Vagina (tissue), 2 donors: Measurements from ENCODE around the gene EMD. TPM values are rescaled to one million over a fixed set of nuclear protein-coding genes. Genes with fewer than 3 reads are reported as not detected.

Experiments used
- DNase-seq, 2 donors: peaks; one replicate each; pipeline ENCODE4 v3.0.0-alpha.2; 2017; ENCODE audit errors: extremely low spot score in 2 of 2
- H3K27ac ChIP-seq: fragments of 200-600 bp; sonication (generic); one replicate; pipeline ENCODE4 v1.5.1; 2019
- H3K27me3 ChIP-seq: fragments of 200-600 bp; sonication (generic); one replicate; pipeline ENCODE4 v1.5.1; 2019
- H3K36me3 ChIP-seq, 2 donors: fragments of 200-600 bp; sonication (generic); one replicate each; pipeline ENCODE4 v1.5.1; 2017 to 2019
- H3K4me1 ChIP-seq: fragments of 200-600 bp; sonication (generic); one replicate; pipeline ENCODE4 v1.5.1; 2019
- H3K4me3 ChIP-seq, 2 donors: fragments of 200-600 bp; sonication (generic); 1 replicate in 1 of 2; 2 replicates in 1 of 2; pipeline ENCODE4 v1.5.1; 2016 to 2019
- H3K9me3 ChIP-seq: fragments of 200-600 bp; sonication (generic); one replicate; pipeline ENCODE4 v1.5.1; 2019
- POLR2A ChIP-seq, 2 donors: fragments of 450-650 bp; IDR thresholded peaks; one replicate each; pipeline ENCODE4 v1.6.1; 2017; ENCODE audit warnings: antibody characterized with exemption in 2 of 2, mild to moderate bottlenecking in 2 of 2, moderate library complexity in 2 of 2
- POLR2AphosphoS5 ChIP-seq, 2 donors: sonication (generic); formaldehyde crosslinking; IDR thresholded peaks; one replicate each; pipeline ENCODE4 v1.9.0; 2017; ENCODE audit warnings: antibody characterized with exemption in 2 of 2, mild to moderate bottlenecking in 2 of 2, low read depth in 1 of 2; ENCODE audit not compliant: insufficient read depth in 1 of 2
- intact Hi-C: fragments of 100-400 bp; cut with DNase I; formaldehyde crosslinking; loops from one replicate; pipeline ENCODE4 v1.15.1; 2023
- total RNA-seq: library from RNA; depleted of rRNA; stranded (reverse); fragments of >200 nt; gene quantifications from one replicate; pipeline ENCODE4 v1.2.3, GENCODE V29; 2016
- TF ChIP-seq, protein P1 (sequence below), 3 experiments: fragments of 450-650 bp in 2 of 3; fragments of 200-600 bp in 1 of 3; sonication (generic) in 1 of 3; IDR thresholded peaks; one replicate each; pipeline ENCODE4 v1.5.1; 2017 to 2019; ENCODE audit warnings: antibody characterized with exemption in 3 of 3, mild to moderate bottlenecking in 2 of 3, moderate library complexity in 2 of 3

Gene EMD
- total RNA-seq, 1 donor from 2014 or later = 59.2 TPM

DNA sequence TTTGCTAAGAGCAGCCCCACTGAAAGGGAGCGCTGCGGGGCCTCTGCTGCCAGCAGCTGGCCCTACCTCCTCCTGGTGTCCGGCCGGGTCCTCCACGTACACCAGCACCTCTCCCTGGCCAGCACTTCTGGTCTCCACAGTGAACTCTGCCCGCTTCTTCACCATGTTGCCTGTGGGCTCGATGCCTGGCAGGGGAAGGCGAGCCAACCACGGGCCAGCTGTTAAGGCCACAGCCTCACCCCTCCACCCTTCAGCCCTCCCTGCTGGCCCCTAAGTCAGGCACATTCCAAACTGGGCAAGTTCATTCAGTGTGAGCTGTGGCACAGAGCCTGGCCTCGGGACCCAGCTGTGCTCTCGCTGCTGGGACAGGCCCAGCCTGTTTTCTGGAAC is 12.4 kb upstream of the EMD start:
- Histone ChIP-seq H3K36me3 (peaks cover 0 to 57% of the 10 kb centered on the region in 2 donors), H3K4me1 (peaks cover 38% of the 10 kb centered on the region), H3K4me3 (peak overlapping the region in 1 of 2 donors; percentile 75), H3K27me3 (no peaks in the 10 kb centered on the region), H3K27ac (peak overlapping the region; percentile 88), H3K9me3 (no peaks in the 10 kb centered on the region)
- no peak for DNase-seq
- TF ChIP-seq POLR2A (IDR thresholded peaks at IDR 0.05) = no peak
- TF ChIP-seq, protein P1, sequence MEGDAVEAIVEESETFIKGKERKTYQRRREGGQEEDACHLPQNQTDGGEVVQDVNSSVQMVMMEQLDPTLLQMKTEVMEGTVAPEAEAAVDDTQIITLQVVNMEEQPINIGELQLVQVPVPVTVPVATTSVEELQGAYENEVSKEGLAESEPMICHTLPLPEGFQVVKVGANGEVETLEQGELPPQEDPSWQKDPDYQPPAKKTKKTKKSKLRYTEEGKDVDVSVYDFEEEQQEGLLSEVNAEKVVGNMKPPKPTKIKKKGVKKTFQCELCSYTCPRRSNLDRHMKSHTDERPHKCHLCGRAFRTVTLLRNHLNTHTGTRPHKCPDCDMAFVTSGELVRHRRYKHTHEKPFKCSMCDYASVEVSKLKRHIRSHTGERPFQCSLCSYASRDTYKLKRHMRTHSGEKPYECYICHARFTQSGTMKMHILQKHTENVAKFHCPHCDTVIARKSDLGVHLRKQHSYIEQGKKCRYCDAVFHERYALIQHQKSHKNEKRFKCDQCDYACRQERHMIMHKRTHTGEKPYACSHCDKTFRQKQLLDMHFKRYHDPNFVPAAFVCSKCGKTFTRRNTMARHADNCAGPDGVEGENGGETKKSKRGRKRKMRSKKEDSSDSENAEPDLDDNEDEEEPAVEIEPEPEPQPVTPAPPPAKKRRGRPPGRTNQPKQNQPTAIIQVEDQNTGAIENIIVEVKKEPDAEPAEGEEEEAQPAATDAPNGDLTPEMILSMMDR (IDR thresholded peaks at IDR 0.05) = no peak
- TF ChIP-seq POLR2AphosphoS5 (IDR thresholded peaks at IDR 0.05; ENCODE audit: insufficient read depth in 1 of 2, low read depth in 1 of 2) = no peak
- intact Hi-C loops = no loop called here

DNA sequence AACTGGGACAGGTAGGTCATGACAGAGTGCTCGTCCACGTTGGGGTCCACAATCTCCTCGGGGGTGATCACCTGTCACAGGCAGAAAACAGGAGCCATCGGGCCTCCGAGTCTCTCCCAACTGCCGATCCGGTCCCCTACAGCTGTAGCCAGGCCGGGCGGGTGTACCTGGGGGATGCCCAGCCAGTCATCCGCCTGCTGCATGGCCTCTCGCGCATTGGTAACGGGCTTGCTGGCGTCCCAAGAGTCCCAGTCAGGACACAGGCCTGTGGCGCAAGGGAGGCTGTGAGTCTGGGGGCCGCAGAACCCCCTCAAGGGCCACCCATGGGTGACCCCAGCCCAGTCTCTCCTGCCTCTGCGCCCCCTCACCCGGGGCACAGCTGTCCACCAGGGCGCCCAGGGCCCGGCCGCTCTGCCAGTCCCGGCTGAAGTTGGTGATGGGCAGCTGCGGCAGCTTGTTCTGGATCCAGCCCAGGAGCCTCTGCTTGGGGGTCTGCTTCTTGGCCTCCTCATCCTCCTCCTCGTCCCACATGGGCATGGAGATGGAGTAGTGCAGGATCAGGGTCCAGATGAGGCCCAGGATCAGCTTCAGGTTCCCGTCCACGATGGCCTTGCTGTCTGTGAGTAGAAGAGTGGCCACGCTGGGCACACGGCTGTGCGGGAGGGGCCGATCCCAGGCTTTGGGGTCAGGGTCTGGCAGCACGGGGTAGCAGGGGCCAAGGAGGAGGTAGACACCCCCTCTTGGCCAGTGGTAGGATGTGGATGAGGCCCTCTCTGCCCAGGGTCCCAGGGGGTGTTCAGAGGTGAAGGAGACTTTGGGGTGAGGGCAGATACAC is 11.4 kb upstream of the EMD start:
- DNase-seq = no peak
- Histone ChIP-seq H3K9me3 (no peaks in the 10 kb centered on the region), H3K27ac (peak overlapping the region; percentile 88), H3K27me3 (no peaks in the 10 kb centered on the region), H3K4me3 (peak overlapping the region in 1 of 2 donors; percentile 75), H3K36me3 (peaks cover 0 to 47% of the 10 kb centered on the region in 2 donors), H3K4me1 (peaks cover 45% of the 10 kb centered on the region)
- intact Hi-C loops = no loop called here
- TF ChIP-seq POLR2AphosphoS5 (IDR thresholded peaks at IDR 0.05; ENCODE audit: insufficient read depth in 1 of 2, low read depth in 1 of 2) = no peak
- TF ChIP-seq, protein P1 (IDR thresholded peaks at IDR 0.05) = no peak
- TF ChIP-seq POLR2A (IDR thresholded peaks at IDR 0.05) = no peak

GRCh38 chrX:154368630-154369448 is 10.3 kb upstream of the EMD start:
- no peaks in the 10 kb centered on the region for H3K27me3 ChIP-seq
- no peaks in the 10 kb centered on the region for H3K9me3 ChIP-seq
- TF ChIP-seq POLR2A (IDR thresholded peaks at IDR 0.05) (peak in 1 of 2 donors; percentile 32), POLR2AphosphoS5 (IDR thresholded peaks at IDR 0.05; ENCODE audit: insufficient read depth in 1 of 2, low read depth in 1 of 2) (peak in 1 of 2 donors; percentile 81)
- TF ChIP-seq, protein P1 (IDR thresholded peaks at IDR 0.05) = no peak
- H3K4me1 ChIP-seq = peaks cover 49% of the 10 kb centered on the region
- H3K27ac ChIP-seq = peak overlapping the region; percentile 88
- intact Hi-C loops = no loop called here
- no peak for DNase-seq
- H3K36me3 ChIP-seq = peaks cover 0 to 37% of the 10 kb centered on the region in 2 donors
- peak overlapping the region; percentile 66 to 75 for H3K4me3 ChIP-seq

DNA sequence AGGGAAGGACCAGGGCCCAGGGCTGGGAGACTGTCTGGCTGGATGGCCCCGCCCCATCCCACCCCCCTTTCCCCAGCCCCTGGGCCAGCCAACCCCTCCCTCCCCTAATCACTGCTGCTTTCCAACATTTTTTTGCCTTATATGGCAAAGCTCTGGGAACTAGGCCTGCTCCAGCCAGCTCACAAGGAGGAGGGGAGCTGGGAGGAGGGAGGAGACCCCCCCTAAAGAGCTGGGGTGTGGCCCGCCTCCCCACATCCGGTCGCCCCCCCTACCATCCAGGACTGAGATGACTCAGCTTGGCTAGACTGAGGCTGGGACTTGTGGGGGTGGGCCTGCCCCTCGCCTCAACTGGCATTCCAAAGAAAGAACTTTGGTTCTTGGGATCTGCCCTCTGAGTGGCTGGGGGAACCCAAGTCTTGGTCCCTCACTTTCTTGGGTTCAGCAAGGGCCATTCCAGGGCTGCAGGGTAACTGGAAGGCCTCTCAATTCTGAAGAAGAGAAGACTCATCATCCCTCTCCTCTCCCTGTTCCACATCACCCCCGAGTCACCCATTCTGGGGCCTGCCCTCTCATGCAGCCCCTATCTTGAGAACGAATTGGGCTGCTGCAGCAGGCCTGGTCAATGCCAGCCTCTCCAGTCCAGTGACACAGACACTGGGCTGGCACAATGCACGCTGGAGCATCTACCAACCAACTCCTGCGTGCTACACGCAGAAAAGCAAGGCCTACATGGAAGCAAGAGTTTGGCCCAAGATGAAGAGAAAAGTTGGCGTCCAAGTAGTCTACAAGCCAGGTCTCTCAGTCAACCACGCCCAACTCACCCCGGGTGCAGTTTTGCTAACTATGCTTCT is 9.4 kb upstream of the EMD start:
- Histone ChIP-seq H3K27me3 (no peaks in the 10 kb centered on the region), H3K36me3 (peaks cover 0 to 28% of the 10 kb centered on the region in 2 donors), H3K4me3 (peak overlapping the region; percentile 66 to 75), H3K27ac (peak overlapping the region; percentile 88), H3K4me1 (peaks cover 52% of the 10 kb centered on the region), H3K9me3 (no peaks in the 10 kb centered on the region)
- no peak for DNase-seq
- TF ChIP-seq POLR2A (IDR thresholded peaks at IDR 0.05) (peak in 1 of 2 donors; percentile 65), POLR2AphosphoS5 (IDR thresholded peaks at IDR 0.05; ENCODE audit: insufficient read depth in 1 of 2, low read depth in 1 of 2) (peak; percentile 67 to 80)
- TF ChIP-seq, protein P1 (IDR thresholded peaks at IDR 0.05) = no peak
- intact Hi-C loops = no loop called here
